ENCODE results near the gene MAN2A1. TPM values are rescaled to one million over a fixed set of nuclear protein-coding genes. Genes with fewer than 3 reads are reported as not detected.

MAN2A1 gene
- total RNA-seq, 1 donor from 2014 or later = 21.3 TPM

DNA sequence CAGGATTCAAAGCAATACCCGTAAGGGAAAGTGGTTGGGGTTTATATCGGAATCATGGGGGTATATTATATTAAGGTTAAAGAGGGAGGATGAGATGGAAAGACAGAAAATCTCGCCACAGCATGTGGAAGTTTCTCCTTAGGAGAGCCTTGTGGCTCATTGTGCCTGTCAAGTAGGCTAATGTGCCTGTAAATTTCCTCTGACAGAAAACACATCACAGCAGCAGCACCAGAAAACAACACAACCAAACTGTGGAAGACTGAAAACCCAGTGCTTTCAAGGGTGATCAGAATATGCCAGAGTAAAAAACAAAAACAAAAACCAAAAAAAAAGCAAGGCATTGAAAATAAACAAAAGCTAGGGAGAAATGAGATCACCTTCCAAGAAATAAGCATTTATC lies 11.3 kb upstream of the MAN2A1 start:
- Mint-ChIP-seq H3K36me3 (no peaks in the 10 kb centered on the region), H3K9me3 (no peaks in the 10 kb centered on the region), H3K4me3 (no peak overlapping the region), H3K27me3 (ENCODE audit: low read depth) (peaks cover 3% of the 10 kb centered on the region), H3K4me1 (peaks cover 2% of the 10 kb centered on the region), H3K27ac (no peak overlapping the region)
- TF ChIP-seq, protein P1, sequence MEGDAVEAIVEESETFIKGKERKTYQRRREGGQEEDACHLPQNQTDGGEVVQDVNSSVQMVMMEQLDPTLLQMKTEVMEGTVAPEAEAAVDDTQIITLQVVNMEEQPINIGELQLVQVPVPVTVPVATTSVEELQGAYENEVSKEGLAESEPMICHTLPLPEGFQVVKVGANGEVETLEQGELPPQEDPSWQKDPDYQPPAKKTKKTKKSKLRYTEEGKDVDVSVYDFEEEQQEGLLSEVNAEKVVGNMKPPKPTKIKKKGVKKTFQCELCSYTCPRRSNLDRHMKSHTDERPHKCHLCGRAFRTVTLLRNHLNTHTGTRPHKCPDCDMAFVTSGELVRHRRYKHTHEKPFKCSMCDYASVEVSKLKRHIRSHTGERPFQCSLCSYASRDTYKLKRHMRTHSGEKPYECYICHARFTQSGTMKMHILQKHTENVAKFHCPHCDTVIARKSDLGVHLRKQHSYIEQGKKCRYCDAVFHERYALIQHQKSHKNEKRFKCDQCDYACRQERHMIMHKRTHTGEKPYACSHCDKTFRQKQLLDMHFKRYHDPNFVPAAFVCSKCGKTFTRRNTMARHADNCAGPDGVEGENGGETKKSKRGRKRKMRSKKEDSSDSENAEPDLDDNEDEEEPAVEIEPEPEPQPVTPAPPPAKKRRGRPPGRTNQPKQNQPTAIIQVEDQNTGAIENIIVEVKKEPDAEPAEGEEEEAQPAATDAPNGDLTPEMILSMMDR (IDR thresholded peaks at IDR 0.05; ENCODE audit: unreplicated experiment) = no peak
- no peak for DNase-seq (ENCODE audit: low spot score in 2 of 2, unreplicated experiment in 2 of 2)

DNA sequence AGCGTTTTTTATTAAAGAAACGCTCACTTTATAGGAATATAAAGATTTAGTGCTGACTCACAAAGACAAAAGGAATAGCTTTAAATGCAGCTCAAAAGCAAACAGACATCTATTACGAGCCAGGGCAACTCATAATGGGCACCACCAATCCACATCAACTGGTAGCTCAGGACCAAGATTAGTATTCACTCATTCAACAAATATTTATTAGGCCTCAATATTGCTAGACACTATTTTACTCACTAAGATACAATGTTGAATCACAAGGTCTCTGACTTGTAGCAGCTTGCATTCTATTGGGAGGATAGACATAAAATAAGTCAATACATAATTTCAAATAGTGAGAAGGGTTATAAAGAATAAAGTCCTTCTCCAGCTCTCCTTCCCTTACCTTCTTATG lies 8.0 kb upstream of the MAN2A1 start:
- peaks cover 14% of the 10 kb centered on the region for H3K9me3 Mint-ChIP-seq
- H3K27ac Mint-ChIP-seq = no peak overlapping the region
- no peak for DNase-seq (ENCODE audit: low spot score in 2 of 2, unreplicated experiment in 2 of 2)
- TF ChIP-seq, protein P1 (IDR thresholded peaks at IDR 0.05; ENCODE audit: unreplicated experiment) = no peak
- H3K27me3 Mint-ChIP-seq (ENCODE audit: low read depth) = peaks cover 2% of the 10 kb centered on the region
- no peaks in the 10 kb centered on the region for H3K4me1 Mint-ChIP-seq
- no peaks in the 10 kb centered on the region for H3K36me3 Mint-ChIP-seq
- H3K4me3 Mint-ChIP-seq = no peak overlapping the region

DNA sequence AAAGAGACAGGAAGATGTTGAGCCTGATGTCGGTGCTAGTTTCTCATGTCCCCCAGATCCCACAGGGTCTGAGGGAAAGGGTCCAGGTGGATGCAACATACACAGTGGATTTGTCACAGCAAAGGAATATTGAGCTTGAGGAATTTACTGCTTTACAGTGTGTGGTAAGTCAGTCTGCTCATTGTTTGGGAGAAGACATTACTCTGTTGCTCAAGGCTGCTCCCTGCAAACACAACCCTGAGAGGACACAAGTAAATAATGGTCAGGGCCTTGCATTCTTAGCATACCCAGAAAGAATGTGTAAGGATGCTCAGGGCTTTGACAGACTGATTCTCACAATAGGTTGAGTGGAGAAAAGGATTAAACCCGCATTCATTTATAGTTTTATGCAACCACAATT lies 7.3 kb upstream of the MAN2A1 start:
- H3K27ac Mint-ChIP-seq = no peak overlapping the region
- no peaks in the 10 kb centered on the region for H3K36me3 Mint-ChIP-seq
- TF ChIP-seq, protein P1 (IDR thresholded peaks at IDR 0.05; ENCODE audit: unreplicated experiment) = no peak
- peaks cover 2% of the 10 kb centered on the region for H3K27me3 Mint-ChIP-seq (ENCODE audit: low read depth)
- H3K4me3 Mint-ChIP-seq = no peak overlapping the region
- DNase-seq (ENCODE audit: low spot score in 2 of 2, unreplicated experiment in 2 of 2) = no peak
- H3K4me1 Mint-ChIP-seq = no peaks in the 10 kb centered on the region
- H3K9me3 Mint-ChIP-seq = peaks cover 21% of the 10 kb centered on the region

DNA sequence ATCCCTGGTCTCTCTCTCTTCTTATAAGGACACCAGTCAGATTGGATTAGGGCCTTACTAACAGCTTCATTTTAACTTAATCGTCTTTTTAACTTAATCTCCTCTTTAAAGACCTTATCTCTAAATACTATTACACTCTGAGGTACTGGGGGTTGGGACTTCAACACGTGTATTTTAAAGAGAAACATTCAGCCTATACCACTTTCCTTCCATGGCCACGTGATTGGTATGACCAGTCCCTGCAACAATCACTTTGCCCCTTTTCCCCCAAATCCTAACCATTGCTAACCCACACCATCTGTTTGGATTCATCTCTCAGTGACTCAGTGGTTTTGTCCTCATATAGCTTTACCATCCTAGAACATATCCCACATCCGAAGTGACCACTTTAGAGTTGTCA lies 3.8 kb upstream of the MAN2A1 start:
- DNase-seq (ENCODE audit: low spot score in 2 of 2, unreplicated experiment in 2 of 2) = no peak
- Mint-ChIP-seq H3K27ac (no peak overlapping the region), H3K36me3 (peaks cover 3% of the 10 kb centered on the region), H3K9me3 (peaks cover 30% of the 10 kb centered on the region), H3K27me3 (ENCODE audit: low read depth) (peaks cover 2% of the 10 kb centered on the region), H3K4me1 (peaks cover under 1% of the 10 kb centered on the region), H3K4me3 (no peak overlapping the region)
- TF ChIP-seq, protein P1 (IDR thresholded peaks at IDR 0.05; ENCODE audit: unreplicated experiment) = no peak

DNA sequence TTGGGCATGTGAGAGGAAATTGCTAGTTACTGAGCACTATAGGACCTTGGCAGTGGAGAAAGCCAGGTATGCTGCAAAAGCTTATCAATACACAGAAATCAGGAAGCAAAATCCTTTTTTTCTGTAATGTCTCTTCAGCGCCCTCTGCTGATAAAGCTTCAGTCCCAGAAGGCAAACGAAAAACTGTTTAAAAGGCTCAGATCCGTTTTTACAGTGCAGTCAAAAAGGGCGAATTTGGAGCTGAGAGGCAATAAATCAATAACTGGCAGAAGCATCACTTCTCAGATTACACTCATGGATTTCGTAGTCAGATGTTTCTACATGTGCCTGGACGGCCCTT lies 1.1 kb upstream of the MAN2A1 start:
- Mint-ChIP-seq H3K27me3 (ENCODE audit: low read depth) (peaks cover 2% of the 10 kb centered on the region), H3K36me3 (peaks cover 3% of the 10 kb centered on the region), H3K9me3 (peaks cover 30% of the 10 kb centered on the region), H3K4me1 (peaks cover 24% of the 10 kb centered on the region), H3K4me3 (peak overlapping the region; percentile 85), H3K27ac (peak overlapping the region; percentile 99)
- TF ChIP-seq, protein P1 (IDR thresholded peaks at IDR 0.05; ENCODE audit: unreplicated experiment) = no peak
- DNase-seq (ENCODE audit: low spot score in 2 of 2, unreplicated experiment in 2 of 2) = no peak
